Kidney epithelial cell (primary cell): ENCODE results near the gene EXOC6. TPM values are rescaled to one million over a fixed set of nuclear protein-coding genes. Genes with fewer than 3 reads are reported as not detected.

Source experiments
- DNase-seq: peaks from one replicate; pipeline ENCODE4 v3.0.0-alpha.2; 2010; ENCODE audit warnings: low read depth
- H3K27me3 ChIP-seq: 2 replicates; pipeline ENCODE4 v1.6.0; 2011; ENCODE audit warnings: low read length; ENCODE audit not compliant: control insufficient read depth, insufficient read depth
- H3K36me3 ChIP-seq: 2 replicates; pipeline ENCODE4 v1.5.1; 2011; ENCODE audit warnings: low read length; ENCODE audit not compliant: control insufficient read depth, insufficient read depth
- H3K4me3 ChIP-seq: 2 replicates; pipeline ENCODE4 v1.5.1; 2011; ENCODE audit warnings: low read depth, mild to moderate bottlenecking, control low read depth, low read length
- CTCF ChIP-seq: IDR thresholded peaks from 2 replicates; pipeline ENCODE4 v1.5.1; 2011; ENCODE audit warnings: mild to moderate bottlenecking, moderate library complexity, low read length, control low read depth, inconsistent platforms; ENCODE audit not compliant: insufficient read depth, poor library complexity, severe bottlenecking
- total RNA-seq: library from RNA; depleted of rRNA; stranded (reverse); fragments of >200 nt; gene quantifications from 2 replicates; pipeline ENCODE4 v1.2.3, GENCODE V29; 2015

Gene EXOC6
- total RNA-seq, 1 donor from 2014 or later = 10.5 TPM

- peaks cover 65% of the 10 kb centered on the region for H3K27me3 ChIP-seq
Observed at GRCh38 chr10:93060887-93061593, 212.7 kb downstream of the EXOC6 start.

GRCh38 chr10:93061594-93062513, 213.5 kb downstream of the EXOC6 start:
- no peak for DNase-seq
- no peak for TF ChIP-seq CTCF
- Histone ChIP-seq H3K4me3 (peak overlapping the region; percentile 37), H3K36me3 (no peaks in the 10 kb centered on the region), H3K27me3 (peaks cover 74% of the 10 kb centered on the region)

More at GRCh38 chr10:93060887-93061593, 212.7 kb downstream of the EXOC6 start:
- no peak for TF ChIP-seq CTCF
- Histone ChIP-seq H3K4me3 (no peak overlapping the region), H3K36me3 (no peaks in the 10 kb centered on the region)
- DNase-seq = no peak

- DNase-seq = no peak
- Histone ChIP-seq H3K4me3 (peak overlapping the region; percentile 37), H3K36me3 (no peaks in the 10 kb centered on the region), H3K27me3 (peaks cover 81% of the 10 kb centered on the region)
- TF ChIP-seq CTCF = peak; percentile 22
Observed at GRCh38 chr10:93062514-93063143, 214.3 kb downstream of the EXOC6 start.

- TF ChIP-seq CTCF = no peak
- Histone ChIP-seq H3K4me3 (peak overlapping the region; percentile 37), H3K27me3 (peaks cover 89% of the 10 kb centered on the region), H3K36me3 (no peaks in the 10 kb centered on the region)
- DNase-seq = no peak
Observed at GRCh38 chr10:93063144-93063976, 215.0 kb downstream of the EXOC6 start.

GRCh38 chr10:93063977-93064660, 215.8 kb downstream of the EXOC6 start:
- H3K36me3 ChIP-seq = no peaks in the 10 kb centered on the region

More at GRCh38 chr10:93063977-93064660, 215.8 kb downstream of the EXOC6 start:
- DNase-seq = no peak
- Histone ChIP-seq H3K27me3 (peaks cover 96% of the 10 kb centered on the region), H3K4me3 (no peak overlapping the region)
- no peak for TF ChIP-seq CTCF
